H1 (cell line): ENCODE measurements around the gene HOTAIR. TPM values are rescaled to one million over a fixed set of nuclear protein-coding genes. Genes with fewer than 3 reads are reported as not detected.

ENCODE experiments used
- CTCF ChIA-PET: fragments of 300-600 bp; sonication (Branson Sonifier 250); formaldehyde crosslinking; loops from one replicate; lab custom pipeline; 2021; ENCODE audit not compliant: partially characterized antibody; lab: Charles Lee
- POLR2A ChIA-PET: fragments of 300-600 bp; sonication (Branson Sonifier 250); formaldehyde crosslinking; loops from one replicate; lab custom pipeline; 2021; ENCODE audit warnings: inconsistent platforms; ENCODE audit not compliant: partially characterized antibody; lab: Charles Lee
- DNase-seq, 2 experiments: peaks; one replicate each; pipeline versions ENCODE4 v3.0.0 to v3.0.0-alpha.2; 2010 to 2022; ENCODE audit warnings: low spot score in 2 of 2, low read depth in 1 of 2, mixed read lengths in 1 of 2
- FAIRE-seq: peaks from 2 replicates; lab custom pipeline; 2011; peaks lifted over from hg19 to GRCh38; lab: Jason Lieb, UNC
- H2AFZ ChIP-seq: 2 replicates; pipeline ENCODE4 v1.8.1; 2012; ENCODE audit warnings: low read length, inconsistent platforms
- H2AK5ac ChIP-seq: 2 replicates; pipeline ENCODE4 v1.6.1; 2013; ENCODE audit warnings: low read depth, low read length
- H2BK120ac ChIP-seq: replicated peaks from 2 replicates; pipeline ENCODE3; 2013; ENCODE audit warnings: low read depth, low read length, inconsistent platforms
- H2BK12ac ChIP-seq: 2 replicates; pipeline ENCODE4 v1.6.1; 2013; ENCODE audit warnings: low read depth, low read length
- H2BK15ac ChIP-seq: 2 replicates; pipeline ENCODE4 v1.6.1; 2013; ENCODE audit warnings: low read length
- H2BK20ac ChIP-seq: 2 replicates; pipeline ENCODE4 v1.6.1; 2013; ENCODE audit warnings: low read length
- H2BK5ac ChIP-seq: 2 replicates; pipeline ENCODE4 v1.6.1; 2013; ENCODE audit warnings: low read depth, low read length
- H3K14ac ChIP-seq: 2 replicates; pipeline ENCODE4 v1.6.1; 2013; ENCODE audit warnings: inconsistent platforms; ENCODE audit not compliant: insufficient read length
- H3K18ac ChIP-seq: 2 replicates; pipeline ENCODE4 v1.6.1; 2013; ENCODE audit warnings: low read length; ENCODE audit errors: extremely low read depth
- H3K23ac ChIP-seq: 2 replicates; pipeline ENCODE4 v1.6.1; 2013; ENCODE audit warnings: inconsistent platforms; ENCODE audit not compliant: insufficient read length
- H3K23me2 ChIP-seq: 2 replicates; pipeline ENCODE4 v1.6.1; 2013; ENCODE audit warnings: low read depth, low read length
- H3K27ac ChIP-seq: 2 replicates; pipeline ENCODE4 v1.6.1; 2011; ENCODE audit warnings: low read depth, low read length, inconsistent platforms
- H3K27me3 ChIP-seq, 4 experiments: replicated peaks in 1 of 4; 1 replicate in 1 of 4; 2 replicates in 3 of 4; pipeline versions ENCODE4 v1.6.1 to v1.8.1; 2011 to 2013; ENCODE audit warnings: low read length in 3 of 4, mild to moderate bottlenecking in 3 of 4, inconsistent platforms in 2 of 4, mixed read lengths in 2 of 4, moderate library complexity in 1 of 4; ENCODE audit not compliant: control insufficient read depth in 3 of 4, insufficient read depth in 3 of 4; ENCODE audit errors: extremely low read depth in 1 of 4
- H3K36me3 ChIP-seq, 4 experiments: 2 replicates each; pipeline versions ENCODE4 v1.6.1 to v1.8.1; 2011 to 2013; ENCODE audit warnings: mild to moderate bottlenecking in 4 of 4, low read length in 3 of 4, moderate library complexity in 2 of 4, control low read depth in 1 of 4, inconsistent platforms in 1 of 4; ENCODE audit not compliant: insufficient read depth in 4 of 4, control insufficient read depth in 2 of 4
- H3K4ac ChIP-seq: replicated peaks from 2 replicates; pipeline ENCODE3; 2013; ENCODE audit warnings: low read length, low read depth, mixed read lengths, inconsistent platforms; ENCODE audit not compliant: insufficient read length
- H3K4me1 ChIP-seq, 4 experiments: replicated peaks in 1 of 4; 1 replicate in 1 of 4; 2 replicates in 3 of 4; pipeline versions ENCODE4 v1.6.1 to v1.8.1; 2011 to 2013; ENCODE audit warnings: low read length in 3 of 4, inconsistent platforms in 2 of 4, mixed read lengths in 1 of 4; ENCODE audit not compliant: insufficient read depth in 4 of 4, control insufficient read depth in 3 of 4
- H3K4me2 ChIP-seq, 2 experiments: 2 replicates each; pipeline versions ENCODE4 v1.6.1 to v1.8.1; 2011 to 2013; ENCODE audit warnings: low read depth in 2 of 2, low read length in 2 of 2, control low read depth in 1 of 2, inconsistent platforms in 1 of 2, mild to moderate bottlenecking in 1 of 2; ENCODE audit not compliant: insufficient read depth in 1 of 2
- H3K4me3 ChIP-seq, 4 experiments: fragments of 200-600, 300-600 bp in 1 of 4; sonication (generic), shearing (Covaris generic), sonication (Bioruptor Twin) in 1 of 4; 2 replicates each; pipeline versions ENCODE4 v1.5.1 to v1.8.1; 2011 to 2016; ENCODE audit warnings: low read length in 4 of 4, low read depth in 3 of 4, control low read depth in 2 of 4, inconsistent platforms in 2 of 4, mild to moderate bottlenecking in 2 of 4, mixed read lengths in 1 of 4, moderate library complexity in 1 of 4; ENCODE audit not compliant: insufficient read depth in 2 of 4; ENCODE audit errors: extremely low read depth in 1 of 4
- H3K56ac ChIP-seq: replicated peaks from 2 replicates; pipeline ENCODE3; 2013; ENCODE audit warnings: low read depth, mild to moderate bottlenecking, mixed read lengths, low read length, inconsistent platforms; ENCODE audit not compliant: insufficient read length
- H3K79me1 ChIP-seq: 2 replicates; pipeline ENCODE4 v1.6.1; 2013; ENCODE audit warnings: low read depth, low read length, control low read depth
- H3K79me2 ChIP-seq, 2 experiments: 2 replicates each; pipeline versions ENCODE4 v1.6.1 to v1.8.1; 2012 to 2013; ENCODE audit warnings: low read length in 2 of 2, mild to moderate bottlenecking in 2 of 2, inconsistent platforms in 1 of 2; ENCODE audit not compliant: insufficient read depth in 2 of 2, control insufficient read depth in 1 of 2
- H3K9ac ChIP-seq, 4 experiments: replicated peaks in 1 of 4; 1 replicate in 1 of 4; 2 replicates in 3 of 4; pipeline versions ENCODE4 v1.6.1 to v1.8.1; 2011 to 2013; ENCODE audit warnings: low read depth in 3 of 4, low read length in 3 of 4, control low read depth in 2 of 4, mild to moderate bottlenecking in 2 of 4, moderate library complexity in 2 of 4, inconsistent platforms in 1 of 4; ENCODE audit errors: extremely low read depth in 1 of 4
- H3K9me3 ChIP-seq, 2 experiments: 2 replicates each; pipeline versions ENCODE4 v1.6.1 to v1.8.1; 2012 to 2013; ENCODE audit warnings: mild to moderate bottlenecking in 2 of 2, moderate library complexity in 2 of 2, control low read depth in 1 of 2, inconsistent platforms in 1 of 2, low read depth in 1 of 2, low read length in 1 of 2, mixed read lengths in 1 of 2; ENCODE audit not compliant: insufficient read depth in 2 of 2
- H4K20me1 ChIP-seq, 2 experiments: replicated peaks in 1 of 2; 2 replicates each; pipeline versions ENCODE3 to v1.8.1; 2011 to 2013; ENCODE audit warnings: inconsistent platforms in 2 of 2, low read length in 2 of 2, mild to moderate bottlenecking in 1 of 2; ENCODE audit not compliant: insufficient read depth in 2 of 2, control insufficient read depth in 1 of 2
- H4K5ac ChIP-seq: 2 replicates; pipeline ENCODE4 v1.6.1; 2013; ENCODE audit warnings: low read length, low read depth, mixed read lengths, inconsistent platforms; ENCODE audit not compliant: insufficient read length
- H4K8ac ChIP-seq: 2 replicates; pipeline ENCODE4 v1.8.0; 2013; ENCODE audit warnings: mild to moderate bottlenecking, moderate library complexity, low read length, inconsistent platforms; ENCODE audit not compliant: insufficient read depth; ENCODE audit errors: extremely low read depth
- H4K91ac ChIP-seq: replicated peaks from 2 replicates; pipeline ENCODE3; 2013; ENCODE audit warnings: low read length, mixed read lengths, inconsistent platforms; ENCODE audit not compliant: insufficient read length
- ASH2L ChIP-seq: fragments of 200-600, 300-600 bp; sonication (generic); IDR thresholded peaks from one replicate; pipeline ENCODE4 v1.7.1; 2017; ENCODE audit warnings: low read length
- EZH2 ChIP-seq: fragments of 200-600 bp; sonication (generic); IDR thresholded peaks from 2 replicates; pipeline ENCODE4 v1.7.1; 2012; ENCODE audit warnings: low read depth, mild to moderate bottlenecking, moderate library complexity, low read length, inconsistent platforms; ENCODE audit not compliant: severe bottlenecking
- HDAC6 ChIP-seq: IDR thresholded peaks from one replicate; pipeline ENCODE4 v1.7.1; 2012; ENCODE audit warnings: low read depth, mild to moderate bottlenecking, inconsistent platforms, low read length, moderate library complexity
- JUN ChIP-seq: IDR thresholded peaks from 2 replicates; pipeline ENCODE4 v1.6.1; 2011; ENCODE audit warnings: low read depth, mild to moderate bottlenecking, improper control_type of control experiment, low read length
- JUND ChIP-seq: IDR thresholded peaks from 2 replicates; pipeline ENCODE4 v1.6.1; 2011; ENCODE audit warnings: mild to moderate bottlenecking, improper control_type of control experiment, low read length
- KDM5A ChIP-seq: fragments of 200-600 bp; IDR thresholded peaks from 2 replicates; pipeline ENCODE4 v1.7.1; 2012; ENCODE audit warnings: mild to moderate bottlenecking, low read length, inconsistent platforms, mixed read lengths
- MAFK ChIP-seq: IDR thresholded peaks from 2 replicates; pipeline ENCODE4 v1.6.1; 2012; ENCODE audit warnings: low read depth, mild to moderate bottlenecking, improper control_type of control experiment, low read length
- NRF1 ChIP-seq: IDR thresholded peaks from 2 replicates; pipeline ENCODE4 v1.6.1; 2011; ENCODE audit warnings: mild to moderate bottlenecking, low read depth, low read length, improper control_type of control experiment
- PHF8 ChIP-seq: fragments of 200-600 bp; sonication (generic); conservative IDR thresholded peaks from 2 replicates; pipeline ENCODE4 v1.7.1; 2012; ENCODE audit warnings: low read depth, mild to moderate bottlenecking, inconsistent platforms, low read length, moderate library complexity
- POLR2AphosphoS5 ChIP-seq: IDR thresholded peaks from 2 replicates; pipeline ENCODE4 v1.6.1; 2011; ENCODE audit warnings: low read depth, low read length
- POU5F1 ChIP-seq: IDR thresholded peaks from 2 replicates; pipeline ENCODE4 v1.6.1; 2011; ENCODE audit warnings: low read depth, mild to moderate bottlenecking, low read length, moderate library complexity
- SRF ChIP-seq: IDR thresholded peaks from 2 replicates; pipeline ENCODE4 v1.6.1; 2011; ENCODE audit warnings: mild to moderate bottlenecking, low read depth, low read length, moderate library complexity
- TAF1 ChIP-seq: IDR thresholded peaks from 2 replicates; pipeline ENCODE4 v1.6.1; 2011; ENCODE audit warnings: mild to moderate bottlenecking, low read depth, low read length
- TAF7 ChIP-seq: optimal IDR thresholded peaks from 2 replicates; pipeline ENCODE3; 2011; ENCODE audit warnings: low read depth, mild to moderate bottlenecking, inconsistent platforms, low read length, moderate library complexity, borderline replicate concordance
- WGBS, 2 experiments: shearing (Covaris generic) in 1 of 2; methylation state at CpG; one replicate each; pipeline versions ENCODE4 v1.1.6 to v1.1.7; 2013 to 2015; ENCODE audit warnings: low lambda C conversion rate in 2 of 2, mixed read lengths in 2 of 2, inconsistent platforms in 1 of 2, low coverage in 1 of 2, missing lambda C conversion rate in 1 of 2; ENCODE audit not compliant: insufficient replicate concordance in 2 of 2, insufficient coverage in 1 of 2, insufficient read length in 1 of 2; ENCODE audit errors: extremely low coverage in 1 of 2, missing lambda C conversion rate in 1 of 2; 5-methylcytosine and 5-hydroxymethylcytosine counted together
- polyA plus RNA-seq, 7 experiments: library from polyadenylated mRNA; depleted of rRNA in 3 of 7; stranded (reverse) in 5 of 7; unstranded in 2 of 7; fragments of >200 nt in 5 of 7; fragments of 200-250 nt in 2 of 7; gene quantifications; 1 replicate in 5 of 7; 2 replicates in 1 of 7; 4 replicates in 1 of 7; pipeline versions ENCODE4 v1.2.1 to v1.2.3, GENCODE V29; 2011 to 2013; ENCODE audit warnings: missing spikeins in 2 of 7, mixed read lengths in 2 of 7
- total RNA-seq: library from RNA; stranded (reverse); fragmentation: NEBNext Ultra II Directional; extraction: Animal tissue kit (Norgen Biotek cat#: 25700); gene quantifications from 2 replicates; pipeline ENCODE4 v1.2.1, GENCODE V29; 2021

Gene HOTAIR
- total and polyA plus RNA-seq, 2 of the 8 experiments (the other 6 are each of a cell fraction or from before 2014, with no cell fraction given): not detected

DNA sequence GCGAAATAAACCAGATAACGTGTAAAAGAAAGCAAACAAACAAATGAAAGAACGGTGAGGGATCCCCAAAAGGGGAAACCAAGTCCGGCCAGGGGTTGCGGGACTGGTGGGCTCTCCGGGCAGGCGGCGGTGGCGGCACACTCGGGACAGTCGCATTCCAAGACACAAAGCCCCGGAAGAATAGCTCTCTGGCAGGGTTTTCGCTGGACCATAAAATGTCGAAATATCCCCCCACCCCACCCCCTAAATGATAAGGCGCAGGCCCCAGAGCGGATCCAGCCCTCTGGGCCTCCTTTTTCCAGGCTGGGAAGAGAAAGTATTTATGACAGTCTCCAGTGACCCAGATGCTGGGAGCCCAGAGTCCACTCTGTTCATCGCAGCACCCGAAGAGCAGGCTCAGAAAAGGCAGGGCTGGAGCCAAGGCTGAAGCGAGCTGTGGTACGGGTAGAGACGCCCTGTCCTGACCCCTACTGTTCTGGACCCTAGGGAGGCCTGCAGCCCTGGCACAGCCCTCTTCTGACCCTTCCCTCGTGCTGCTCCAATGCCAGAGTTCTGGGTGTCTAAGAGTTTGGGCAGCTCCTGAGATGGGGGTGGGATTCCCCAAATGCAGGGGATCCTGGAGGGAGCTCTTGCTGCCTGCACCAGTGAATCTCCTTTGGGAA is 31.9 kb upstream of the HOTAIR start:
- Histone ChIP-seq H2BK120ac (no peak overlapping the region), H2AFZ (no peak overlapping the region), H3K79me2 (no peaks in the 10 kb centered on the region), H4K5ac (no peak overlapping the region), H3K36me3 (peaks cover 0 to 2% (median 0%) of the 10 kb centered on the region in 4 experiments; a peak in 1 of 8 replicates), H4K20me1 (peaks cover 0 to 37% of the 10 kb centered on the region in 2 experiments), H2BK15ac (no peak overlapping the region), H3K4ac (no peak overlapping the region), H3K4me2 (no peak overlapping the region), H4K91ac (no peak overlapping the region), H2AK5ac (no peak overlapping the region), H3K23me2 (no peaks in the 10 kb centered on the region), H3K14ac (no peak overlapping the region), H3K79me1 (no peaks in the 10 kb centered on the region), H3K18ac (no peak overlapping the region), H3K23ac (no peak overlapping the region), H2BK12ac (no peak overlapping the region), H3K4me3 (no peak overlapping the region), H3K9ac (no peak overlapping the region), H3K56ac (no peak overlapping the region), H4K8ac (no peak overlapping the region), H3K9me3 (no peaks in the 10 kb centered on the region), H2BK5ac (no peak overlapping the region), H2BK20ac (no peak overlapping the region), H3K27me3 (peaks cover 97 to 100% (median 100%) of the 10 kb centered on the region in 4 experiments), H3K4me1 (peaks cover 0 to 4% (median 0%) of the 10 kb centered on the region in 4 experiments; a peak in 2 of 7 replicates), H3K27ac (no peak overlapping the region)
- 37% methylated on average over 22 of the region's 22 CpGs; no CpG with 5 or more reads in 1 of the 2 experiments for WGBS, 2 experiments
- no peak for DNase-seq
- FAIRE-seq: no peak
- POLR2A ChIA-PET: interaction anchor here (0.6 to 1.4 kb wide), 6 partner anchors 10 to 1822 kb away, joined by 3 read pairs; no protein-coding TSS in a partner anchor
- CTCF ChIA-PET: interaction anchor here (0.6 to 11.3 kb wide), 20 partner anchors 10 to 1395 kb away, joined by 3 to 172 read pairs (median 10); partner anchors contain the start of genes HOXC10, HOXC5, HOXC6 and SMUG1
- TF ChIP-seq KDM5A: no peak
- no peak for TF ChIP-seq NRF1
- TF ChIP-seq ASH2L: no peak
- no peak for TF ChIP-seq MAFK
- no peak for TF ChIP-seq POLR2AphosphoS5
- TF ChIP-seq HDAC6: no peak
- TF ChIP-seq EZH2: no peak
- no peak for TF ChIP-seq TAF1
- no peak for TF ChIP-seq JUN
- TF ChIP-seq SRF: no peak
- TF ChIP-seq TAF7: no peak
- no peak for TF ChIP-seq JUND
- no peak for TF ChIP-seq PHF8
- TF ChIP-seq POU5F1: no peak
